ENCODE results near the gene PRR5L.

PRR5L gene

GRCh38 chr11:36364551-36365325, 68.7 kb downstream of the PRR5L start:
- no peak for TF ChIP-seq GATA2 (IDR thresholded peaks at IDR 0.05; ENCODE audit: low read depth, low read length)

GRCh38 chr11:36365907-36366306, 69.8 kb downstream of the PRR5L start:
- no peak for TF ChIP-seq GATA2 (IDR thresholded peaks at IDR 0.05; ENCODE audit: low read depth, low read length)
- no peak for TF ChIP-seq GATA3 (IDR thresholded peaks at IDR 0.05; ENCODE audit: low read depth, low read length)

GRCh38 chr11:36367806-36368680, 72.0 kb downstream of the PRR5L start:
- TF ChIP-seq GATA3 (IDR thresholded peaks at IDR 0.05; ENCODE audit: low read depth, low read length) (no peak), GATA2 (IDR thresholded peaks at IDR 0.05; ENCODE audit: low read depth, low read length) (no peak)

GRCh38 chr11:36371181-36371580, 75.1 kb downstream of the PRR5L start:
- TF ChIP-seq GATA3 (IDR thresholded peaks at IDR 0.05; ENCODE audit: low read depth, low read length) (no peak), GATA2 (IDR thresholded peaks at IDR 0.05; ENCODE audit: low read depth, low read length) (no peak)

GRCh38 chr11:36371590-36371989, 75.5 kb downstream of the PRR5L start:
- TF ChIP-seq GATA3 (IDR thresholded peaks at IDR 0.05; ENCODE audit: low read depth, low read length) (no peak), GATA2 (IDR thresholded peaks at IDR 0.05; ENCODE audit: low read depth, low read length) (no peak)

- TF ChIP-seq GATA2 (IDR thresholded peaks at IDR 0.05; ENCODE audit: low read depth, low read length): no peak
- no peak for TF ChIP-seq GATA3 (IDR thresholded peaks at IDR 0.05; ENCODE audit: low read depth, low read length)
Observed at GRCh38 chr11:36372101-36372771, 76.1 kb downstream of the PRR5L start.

GRCh38 chr11:36373016-36374010, 77.2 kb downstream of the PRR5L start:
- no peak for TF ChIP-seq GATA3 (IDR thresholded peaks at IDR 0.05; ENCODE audit: low read depth, low read length)
- TF ChIP-seq GATA2 (IDR thresholded peaks at IDR 0.05; ENCODE audit: low read depth, low read length): no peak

GRCh38 chr11:36374726-36375125, 78.6 kb downstream of the PRR5L start:
- TF ChIP-seq GATA3 (IDR thresholded peaks at IDR 0.05; ENCODE audit: low read depth, low read length) (no peak), GATA2 (IDR thresholded peaks at IDR 0.05; ENCODE audit: low read depth, low read length) (no peak)

- TF ChIP-seq GATA2 (IDR thresholded peaks at IDR 0.05; ENCODE audit: low read depth, low read length): no peak
- no peak for TF ChIP-seq GATA3 (IDR thresholded peaks at IDR 0.05; ENCODE audit: low read depth, low read length)
Observed at GRCh38 chr11:36375353-36376008, 79.4 kb downstream of the PRR5L start.

- TF ChIP-seq GATA2 (IDR thresholded peaks at IDR 0.05; ENCODE audit: low read depth, low read length): no peak
- no peak for TF ChIP-seq GATA3 (IDR thresholded peaks at IDR 0.05; ENCODE audit: low read depth, low read length)
Observed at GRCh38 chr11:36376009-36376887, 80.2 kb downstream of the PRR5L start.

GRCh38 chr11:36376888-36377758, 81.0 kb downstream of the PRR5L start:
- TF ChIP-seq GATA2 (IDR thresholded peaks at IDR 0.05; ENCODE audit: low read depth, low read length) (no peak), GATA3 (IDR thresholded peaks at IDR 0.05; ENCODE audit: low read depth, low read length) (no peak)
